ENCODE results near the gene FYB1.
A peak's percentile ranks its signal among the peaks of the same experiment; 100 is the strongest.

FYB1 gene

GRCh38 chr5:39080597-39081204, 138.7 kb downstream of the FYB1 start:
- DNase-seq (ENCODE audit: low read depth, low spot score): no peak

- no peak for DNase-seq (ENCODE audit: low read depth, low spot score)
These were observed 139.2 kb downstream of the FYB1 start for GRCh38 chr5:39080168-39080567.

GRCh38 chr5:39079147-39079546, 140.2 kb downstream of the FYB1 start:
- no peak for DNase-seq (ENCODE audit: low read depth, low spot score)

- DNase-seq (ENCODE audit: low read depth, low spot score): no peak
These were observed 142.3 kb downstream of the FYB1 start for GRCh38 chr5:39076757-39077728.

- DNase-seq (ENCODE audit: low read depth, low spot score): no peak
These were observed 143.1 kb downstream of the FYB1 start for GRCh38 chr5:39076101-39076756.

- DNase-seq (ENCODE audit: low read depth, low spot score): peak; percentile 59
These were observed 145.1 kb downstream of the FYB1 start, which contains the start of gene RICTOR for GRCh38 chr5:39074017-39074814. TSS of gene RICTOR (minus strand) at chr5:39074399. CDS start at chr5:39074377, 22 bp downstream.

GRCh38 chr5:39073767-39074016, 145.7 kb downstream of the FYB1 start:
- no peak for DNase-seq (ENCODE audit: low read depth, low spot score)

- no peak for DNase-seq (ENCODE audit: low read depth, low spot score)
These were observed 146.2 kb downstream of the FYB1 start for GRCh38 chr5:39072925-39073766.

- no peak for DNase-seq (ENCODE audit: low read depth, low spot score)
These were observed 151.3 kb downstream of the FYB1 start for GRCh38 chr5:39068099-39068498.

GRCh38 chr5:39064450-39064849, 154.9 kb downstream of the FYB1 start:
- DNase-seq (ENCODE audit: low read depth, low spot score): no peak

- no peak for DNase-seq (ENCODE audit: low read depth, low spot score)
These were observed 156.3 kb downstream of the FYB1 start for GRCh38 chr5:39063037-39063436.

GRCh38 chr5:39062530-39062929, 156.8 kb downstream of the FYB1 start:
- DNase-seq (ENCODE audit: low read depth, low spot score): no peak

- DNase-seq (ENCODE audit: low read depth, low spot score): no peak
These were observed 157.3 kb downstream of the FYB1 start for GRCh38 chr5:39062104-39062503.

- no peak for DNase-seq (ENCODE audit: low read depth, low spot score)
These were observed 160.3 kb downstream of the FYB1 start for GRCh38 chr5:39059064-39059463.

GRCh38 chr5:39058178-39058921, 161.0 kb downstream of the FYB1 start:
- DNase-seq (ENCODE audit: low read depth, low spot score): no peak

GRCh38 chr5:39057734-39058133, 161.6 kb downstream of the FYB1 start:
- DNase-seq (ENCODE audit: low read depth, low spot score): no peak

GRCh38 chr5:39055768-39056398, 163.5 kb downstream of the FYB1 start:
- no peak for DNase-seq (ENCODE audit: low read depth, low spot score)

All from brain pericyte (primary cell).